ENCODE measurements around the gene KRT86.

Gene KRT86

DNA sequence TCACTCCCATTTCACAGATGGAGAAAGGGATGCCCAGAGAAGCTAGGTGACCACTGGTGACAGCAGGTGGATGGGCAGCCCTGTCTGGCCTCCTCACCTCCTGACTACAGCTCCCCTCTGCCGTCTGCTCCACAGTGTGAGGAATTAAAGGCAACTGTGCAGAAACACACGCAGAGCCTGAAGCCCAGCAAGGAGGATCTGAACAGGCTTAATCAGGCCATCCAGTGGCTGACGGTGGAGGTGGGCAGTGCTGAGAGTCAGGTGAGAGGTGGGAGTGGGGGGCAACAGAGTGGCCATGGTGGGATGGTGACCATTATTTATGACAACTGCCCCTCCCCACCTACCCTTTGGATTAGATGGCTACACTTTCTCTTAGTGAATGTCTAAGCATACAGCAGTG is 1.2 kb downstream of the KRT86 start:
- TF ChIP-seq, protein P1, sequence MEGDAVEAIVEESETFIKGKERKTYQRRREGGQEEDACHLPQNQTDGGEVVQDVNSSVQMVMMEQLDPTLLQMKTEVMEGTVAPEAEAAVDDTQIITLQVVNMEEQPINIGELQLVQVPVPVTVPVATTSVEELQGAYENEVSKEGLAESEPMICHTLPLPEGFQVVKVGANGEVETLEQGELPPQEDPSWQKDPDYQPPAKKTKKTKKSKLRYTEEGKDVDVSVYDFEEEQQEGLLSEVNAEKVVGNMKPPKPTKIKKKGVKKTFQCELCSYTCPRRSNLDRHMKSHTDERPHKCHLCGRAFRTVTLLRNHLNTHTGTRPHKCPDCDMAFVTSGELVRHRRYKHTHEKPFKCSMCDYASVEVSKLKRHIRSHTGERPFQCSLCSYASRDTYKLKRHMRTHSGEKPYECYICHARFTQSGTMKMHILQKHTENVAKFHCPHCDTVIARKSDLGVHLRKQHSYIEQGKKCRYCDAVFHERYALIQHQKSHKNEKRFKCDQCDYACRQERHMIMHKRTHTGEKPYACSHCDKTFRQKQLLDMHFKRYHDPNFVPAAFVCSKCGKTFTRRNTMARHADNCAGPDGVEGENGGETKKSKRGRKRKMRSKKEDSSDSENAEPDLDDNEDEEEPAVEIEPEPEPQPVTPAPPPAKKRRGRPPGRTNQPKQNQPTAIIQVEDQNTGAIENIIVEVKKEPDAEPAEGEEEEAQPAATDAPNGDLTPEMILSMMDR (IDR thresholded peaks at IDR 0.05), result no peak
- Histone ChIP-seq H3K27ac (no peak overlapping the region), H3K4me1 (ENCODE audit: control insufficient read depth in 1 of 2, insufficient read depth in 1 of 2, low read depth in 1 of 2, low read length in 1 of 2) (no peaks in the 10 kb centered on the region), H3K36me3 (no peaks in the 10 kb centered on the region), H3K9me3 (no peaks in the 10 kb centered on the region), H3K27me3 (peaks cover 81% of the 10 kb centered on the region), H3K4me3 (ENCODE audit: low read depth in 1 of 2, low read length in 1 of 2) (no peak overlapping the region)

- Histone ChIP-seq H3K27ac (no peak overlapping the region), H3K27me3 (peaks cover 77% of the 10 kb centered on the region), H3K4me3 (ENCODE audit: low read depth in 1 of 2, low read length in 1 of 2) (no peak overlapping the region), H3K9me3 (no peaks in the 10 kb centered on the region), H3K36me3 (no peaks in the 10 kb centered on the region), H3K4me1 (ENCODE audit: control insufficient read depth in 1 of 2, insufficient read depth in 1 of 2, low read depth in 1 of 2, low read length in 1 of 2) (no peaks in the 10 kb centered on the region)
- TF ChIP-seq, protein P1 (IDR thresholded peaks at IDR 0.05), result no peak
Observed at GRCh38 chr12:52277486-52278245, 3.2 kb downstream of the KRT86 start.

DNA sequence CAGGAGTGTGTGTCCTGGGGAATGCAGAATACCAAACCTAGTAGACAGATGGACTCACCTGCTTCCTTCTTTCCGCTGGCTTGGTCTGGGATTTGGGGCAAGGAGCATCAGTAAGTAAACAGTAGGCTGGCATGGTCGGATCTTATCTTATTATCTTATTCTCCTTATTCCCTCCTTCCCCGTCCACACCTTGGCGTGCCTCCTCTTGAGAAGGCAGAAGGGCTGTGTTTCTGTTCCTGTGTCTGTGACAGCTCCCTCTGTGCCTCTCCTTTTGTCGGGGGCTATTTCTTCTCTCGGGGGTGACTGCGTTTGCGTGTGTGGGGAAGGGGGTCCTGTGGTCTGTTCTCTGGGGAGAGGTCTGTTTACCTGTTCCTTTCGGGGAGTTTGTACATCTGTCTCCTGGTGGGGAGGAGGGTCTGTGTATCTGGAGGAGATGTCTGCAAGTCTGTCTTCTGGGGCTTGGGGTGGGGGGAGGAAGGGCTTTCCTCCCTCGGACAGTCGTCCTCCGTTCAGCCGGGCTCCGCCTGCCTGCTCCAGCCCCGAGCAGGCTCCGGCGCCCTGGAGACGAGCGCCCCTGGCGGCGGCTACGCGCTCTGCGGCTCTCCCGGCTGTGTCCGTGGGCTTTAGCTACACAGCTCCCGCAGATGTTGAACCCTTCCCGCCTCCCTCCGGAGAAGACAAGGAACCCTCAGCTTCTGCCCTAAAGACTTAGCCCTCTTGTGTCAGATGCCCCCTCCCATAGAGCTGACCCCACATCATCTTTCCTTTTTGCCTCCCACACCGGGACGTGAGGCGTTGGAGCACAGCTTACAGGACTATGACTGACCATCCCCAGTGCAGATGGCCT is 4.4 kb downstream of the KRT86 start:
- Histone ChIP-seq H3K4me3 (ENCODE audit: low read depth in 1 of 2, low read length in 1 of 2) (no peak overlapping the region), H3K27ac (no peak overlapping the region), H3K27me3 (peaks cover 65% of the 10 kb centered on the region), H3K9me3 (no peaks in the 10 kb centered on the region), H3K4me1 (ENCODE audit: control insufficient read depth in 1 of 2, insufficient read depth in 1 of 2, low read depth in 1 of 2, low read length in 1 of 2) (no peaks in the 10 kb centered on the region), H3K36me3 (no peaks in the 10 kb centered on the region)
- TF ChIP-seq, protein P1 (IDR thresholded peaks at IDR 0.05), result peak; percentile 70

DNA sequence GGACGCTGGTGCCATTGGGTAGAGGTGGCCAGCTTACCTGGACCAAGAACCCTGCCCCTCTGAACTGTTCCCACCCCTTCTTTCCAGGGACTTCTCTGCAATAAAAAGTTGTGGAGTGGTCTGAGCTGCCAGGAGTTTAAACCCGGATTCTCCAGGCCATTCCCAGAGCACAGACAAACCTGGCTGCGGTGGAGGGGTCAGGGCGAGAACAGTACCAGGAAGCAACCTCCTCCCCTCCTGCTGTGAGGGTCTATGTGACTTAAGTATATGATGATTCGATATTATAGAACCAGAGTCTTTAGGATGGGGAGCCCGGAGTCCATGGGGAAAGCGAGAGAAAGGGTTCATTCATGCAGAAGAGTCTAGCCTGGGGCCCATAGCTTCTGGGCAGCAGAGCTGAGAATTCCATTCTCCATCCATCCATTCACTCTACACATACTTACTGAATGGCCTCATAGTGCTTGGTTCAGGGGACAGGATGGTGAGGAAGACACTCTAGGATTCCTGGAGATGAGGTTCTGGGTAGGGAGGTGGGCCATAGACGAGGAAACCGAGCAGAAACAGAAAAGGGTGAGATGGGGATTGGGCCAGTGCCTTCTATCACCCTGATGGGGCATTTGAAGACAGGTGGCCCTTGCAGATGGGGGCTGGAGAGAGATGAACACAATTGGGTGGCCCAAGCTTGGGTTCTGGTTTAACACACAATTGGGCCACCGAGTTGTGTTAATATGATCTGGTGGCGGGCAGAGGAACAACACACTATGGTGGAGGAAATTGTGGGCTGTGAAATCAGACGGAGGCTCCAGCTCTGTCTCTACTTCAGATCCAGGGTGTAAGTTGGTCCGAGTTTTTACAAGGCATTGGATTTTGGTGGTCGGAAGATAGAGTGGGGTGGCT is 5.2 kb downstream of the KRT86 start:
- H3K27me3 ChIP-seq, result peaks cover 57% of the 10 kb centered on the region
- no peak overlapping the region for H3K27ac ChIP-seq
- no peak overlapping the region for H3K4me3 ChIP-seq (ENCODE audit: low read depth in 1 of 2, low read length in 1 of 2)
- TF ChIP-seq, protein P1 (IDR thresholded peaks at IDR 0.05), result no peak
- no peaks in the 10 kb centered on the region for H3K4me1 ChIP-seq (ENCODE audit: control insufficient read depth in 1 of 2, insufficient read depth in 1 of 2, low read depth in 1 of 2, low read length in 1 of 2)
- H3K9me3 ChIP-seq, result no peaks in the 10 kb centered on the region
- no peaks in the 10 kb centered on the region for H3K36me3 ChIP-seq

GRCh38 chr12:52280319-52280795 is 5.9 kb downstream of the KRT86 start:
- Histone ChIP-seq H3K27me3 (peaks cover 50% of the 10 kb centered on the region), H3K27ac (no peak overlapping the region), H3K9me3 (no peaks in the 10 kb centered on the region), H3K4me3 (ENCODE audit: low read depth in 1 of 2, low read length in 1 of 2) (no peak overlapping the region), H3K4me1 (ENCODE audit: control insufficient read depth in 1 of 2, insufficient read depth in 1 of 2, low read depth in 1 of 2, low read length in 1 of 2) (no peaks in the 10 kb centered on the region), H3K36me3 (no peaks in the 10 kb centered on the region)
- TF ChIP-seq, protein P1 (IDR thresholded peaks at IDR 0.05), result no peak
